ENCODE measurements around the gene CATSPERD. TPM values are rescaled to one million over a fixed set of nuclear protein-coding genes. Genes with fewer than 3 reads are reported as not detected.

CATSPERD gene
- total RNA-seq, 1 experiment from 2014 or later = not detected

DNA sequence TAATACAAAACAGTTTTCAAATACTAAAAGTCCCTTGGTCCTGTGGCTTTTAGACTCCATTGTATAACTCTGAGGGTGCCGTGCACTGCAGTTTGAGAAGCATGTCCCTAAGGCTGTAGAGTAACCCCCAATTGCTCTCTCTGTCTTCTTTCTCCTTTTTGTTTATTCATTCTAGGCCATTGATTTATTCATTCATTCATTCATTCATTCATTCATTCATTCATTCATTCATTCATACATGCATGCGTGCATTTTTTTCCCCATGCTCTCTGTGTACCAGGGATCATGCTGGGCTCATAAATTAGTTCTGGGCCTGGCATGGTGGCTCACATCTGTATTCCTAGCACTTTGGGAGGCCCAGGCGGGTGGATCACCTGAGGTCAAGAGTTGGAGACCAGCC lies 44.8 kb downstream of the CATSPERD start:
- H2AFZ ChIP-seq = no peak overlapping the region
- DNase-seq = no peak
- POLR2A ChIA-PET (ENCODE audit: unreplicated experiment) = no interaction called here
- H3K9me3 ChIP-seq (ENCODE audit: insufficient read depth, low read depth) = no peaks in the 10 kb centered on the region
- no peaks in the 10 kb centered on the region for H3K27me3 ChIP-seq (ENCODE audit: insufficient read depth, low read depth)
- intact Hi-C loops (cut with micrococcal nuclease; ENCODE audit: unreplicated experiment) = no loop called here
- CTCF ChIA-PET = no interaction called here
- H3K4me3 ChIP-seq = no peak overlapping the region
- H3K9me2 ChIP-seq (ENCODE audit: insufficient read depth) = no peaks in the 10 kb centered on the region
- H3K36me3 ChIP-seq (ENCODE audit: low read depth) = no peaks in the 10 kb centered on the region
- H4K20me1 ChIP-seq (ENCODE audit: insufficient read depth) = no peaks in the 10 kb centered on the region
- no peaks in the 10 kb centered on the region for H3K79me2 ChIP-seq (ENCODE audit: low read depth)
- H3K4me2 ChIP-seq = no peak overlapping the region
- no peak overlapping the region for H3K27ac ChIP-seq
- no peaks in the 10 kb centered on the region for H3F3A ChIP-seq (ENCODE audit: insufficient read depth, low read depth)
- BruUV-seq (replicated peaks) = no TSS peak
- TF ChIP-seq, protein P1, sequence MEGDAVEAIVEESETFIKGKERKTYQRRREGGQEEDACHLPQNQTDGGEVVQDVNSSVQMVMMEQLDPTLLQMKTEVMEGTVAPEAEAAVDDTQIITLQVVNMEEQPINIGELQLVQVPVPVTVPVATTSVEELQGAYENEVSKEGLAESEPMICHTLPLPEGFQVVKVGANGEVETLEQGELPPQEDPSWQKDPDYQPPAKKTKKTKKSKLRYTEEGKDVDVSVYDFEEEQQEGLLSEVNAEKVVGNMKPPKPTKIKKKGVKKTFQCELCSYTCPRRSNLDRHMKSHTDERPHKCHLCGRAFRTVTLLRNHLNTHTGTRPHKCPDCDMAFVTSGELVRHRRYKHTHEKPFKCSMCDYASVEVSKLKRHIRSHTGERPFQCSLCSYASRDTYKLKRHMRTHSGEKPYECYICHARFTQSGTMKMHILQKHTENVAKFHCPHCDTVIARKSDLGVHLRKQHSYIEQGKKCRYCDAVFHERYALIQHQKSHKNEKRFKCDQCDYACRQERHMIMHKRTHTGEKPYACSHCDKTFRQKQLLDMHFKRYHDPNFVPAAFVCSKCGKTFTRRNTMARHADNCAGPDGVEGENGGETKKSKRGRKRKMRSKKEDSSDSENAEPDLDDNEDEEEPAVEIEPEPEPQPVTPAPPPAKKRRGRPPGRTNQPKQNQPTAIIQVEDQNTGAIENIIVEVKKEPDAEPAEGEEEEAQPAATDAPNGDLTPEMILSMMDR (conservative IDR thresholded peaks at IDR 0.05) = no peak
- no peak for TF ChIP-seq EZH2 (IDR thresholded peaks at IDR 0.05; ENCODE audit: low read depth)
- H3K4me1 ChIP-seq (replicated peaks; ENCODE audit: insufficient read depth) = no peaks in the 10 kb centered on the region

- no peak for TF ChIP-seq EZH2 (IDR thresholded peaks at IDR 0.05; ENCODE audit: low read depth)
- TF ChIP-seq, protein P1 (conservative IDR thresholded peaks at IDR 0.05) = no peak
- Histone ChIP-seq H3K4me3 (no peak overlapping the region), H3K4me2 (no peak overlapping the region), H3K27me3 (ENCODE audit: insufficient read depth, low read depth) (no peaks in the 10 kb centered on the region), H3K27ac (no peak overlapping the region), H2AFZ (no peak overlapping the region), H3K9me3 (ENCODE audit: insufficient read depth, low read depth) (no peaks in the 10 kb centered on the region), H3K4me1 (replicated peaks; ENCODE audit: insufficient read depth) (no peaks in the 10 kb centered on the region), H3K36me3 (ENCODE audit: low read depth) (no peaks in the 10 kb centered on the region), H3F3A (ENCODE audit: insufficient read depth, low read depth) (no peaks in the 10 kb centered on the region), H3K9me2 (ENCODE audit: insufficient read depth) (no peaks in the 10 kb centered on the region), H4K20me1 (ENCODE audit: insufficient read depth) (no peaks in the 10 kb centered on the region), H3K79me2 (ENCODE audit: low read depth) (no peaks in the 10 kb centered on the region)
- POLR2A ChIA-PET (ENCODE audit: unreplicated experiment) = no interaction called here
- intact Hi-C loops (cut with micrococcal nuclease; ENCODE audit: unreplicated experiment) = no loop called here
- BruUV-seq (replicated peaks) = no TSS peak
- CTCF ChIA-PET = interaction anchor here (0.7 kb wide), 1 partner anchor 12 kb away, joined by 6 read pairs; no protein-coding TSS in a partner anchor
- DNase-seq = no peak
Measured at GRCh38 chr19:5767949-5768348, 47.5 kb downstream of the CATSPERD start.

DNA sequence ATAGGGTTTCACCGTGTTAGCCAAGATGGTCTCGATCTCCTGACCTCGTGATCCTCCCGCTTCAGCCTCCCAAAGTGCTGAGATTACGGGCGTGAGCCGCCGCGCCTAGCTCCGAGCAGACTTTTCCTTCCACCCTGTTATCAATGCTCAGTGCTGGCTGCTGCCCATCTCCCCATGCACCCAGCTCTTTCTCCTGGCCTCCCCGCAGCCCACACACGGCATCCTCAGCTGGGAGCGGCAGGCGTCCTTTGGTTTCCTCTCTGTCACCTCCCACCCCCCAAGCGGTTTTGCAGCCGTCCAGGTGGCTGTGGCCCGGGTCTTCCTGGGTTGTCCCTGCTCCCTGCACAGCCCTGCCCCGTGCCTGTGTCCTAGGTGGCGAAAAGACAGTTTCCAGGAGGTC lies 52.0 kb downstream of the CATSPERD start:
- CTCF ChIA-PET = interaction anchor here (0.6 kb wide), 1 partner anchor 85 kb away, joined by 5 read pairs; no protein-coding TSS in a partner anchor

More for the DNA sequence above, 52.0 kb downstream of the CATSPERD start:
- TF ChIP-seq, protein P1 (conservative IDR thresholded peaks at IDR 0.05) = no peak
- TF ChIP-seq EZH2 (IDR thresholded peaks at IDR 0.05; ENCODE audit: low read depth) = no peak
- no peak overlapping the region for H3K4me2 ChIP-seq
- no peaks in the 10 kb centered on the region for H3K9me3 ChIP-seq (ENCODE audit: insufficient read depth, low read depth)
- BruUV-seq (replicated peaks) = no TSS peak
- no peaks in the 10 kb centered on the region for H3K36me3 ChIP-seq (ENCODE audit: low read depth)
- no peaks in the 10 kb centered on the region for H3K9me2 ChIP-seq (ENCODE audit: insufficient read depth)
- H3K27ac ChIP-seq = no peak overlapping the region
- H3K27me3 ChIP-seq (ENCODE audit: insufficient read depth, low read depth) = no peaks in the 10 kb centered on the region
- H3K79me2 ChIP-seq (ENCODE audit: low read depth) = no peaks in the 10 kb centered on the region
- no peaks in the 10 kb centered on the region for H3F3A ChIP-seq (ENCODE audit: insufficient read depth, low read depth)
- no peaks in the 10 kb centered on the region for H3K4me1 ChIP-seq (replicated peaks; ENCODE audit: insufficient read depth)
- no peaks in the 10 kb centered on the region for H4K20me1 ChIP-seq (ENCODE audit: insufficient read depth)
- no peak for DNase-seq
- H2AFZ ChIP-seq = no peak overlapping the region
- POLR2A ChIA-PET (ENCODE audit: unreplicated experiment) = interaction anchor here (0.5 kb wide), 1 partner anchor 981 kb away, joined by 3 read pairs; no protein-coding TSS in a partner anchor
- no peak overlapping the region for H3K4me3 ChIP-seq
- intact Hi-C loops (cut with micrococcal nuclease; ENCODE audit: unreplicated experiment) = loop anchor here (10.0 kb wide), 1 partner anchor 272 kb away; no protein-coding TSS in a partner anchor
